ENCODE results near the gene LMAN1L.

LMAN1L gene

GRCh38 chr15:74812533-74812932 is at the start of gene LMAN1L:
Gene LMAN1L, plus strand, starts transcription at chr15:74812835. Its CDS starts 20 bp downstream, at chr15:74812855.
- no peak for DNase-seq

- DNase-seq = no peak
Measured at GRCh38 chr15:74763416-74763815, 49.2 kb upstream of the LMAN1L start.

- DNase-seq = no peak
Measured at GRCh38 chr15:74767167-74768098, 45.2 kb upstream of the LMAN1L start.

GRCh38 chr15:74768099-74768770 is 44.4 kb upstream of the LMAN1L start:
- DNase-seq = no peak

- peak; percentile 61 for DNase-seq
Measured at GRCh38 chr15:74768771-74769342, 43.8 kb upstream of the LMAN1L start.

GRCh38 chr15:74769463-74770025 is 43.1 kb upstream of the LMAN1L start:
- no peak for DNase-seq

GRCh38 chr15:74770211-74770903 is 42.3 kb upstream of the LMAN1L start:
- DNase-seq = no peak

GRCh38 chr15:74773329-74773728 is 39.3 kb upstream of the LMAN1L start:
- no peak for DNase-seq

GRCh38 chr15:74773731-74774252 is 38.8 kb upstream of the LMAN1L start:
- no peak for DNase-seq

GRCh38 chr15:74775132-74775562 is 37.5 kb upstream of the LMAN1L start:
- no peak for DNase-seq

- no peak for DNase-seq
Measured at GRCh38 chr15:74775894-74776293, 36.7 kb upstream of the LMAN1L start.

- DNase-seq = peak; percentile 50
Measured at GRCh38 chr15:74776821-74777768, 35.5 kb upstream of the LMAN1L start.

- DNase-seq = no peak
Measured at GRCh38 chr15:74777769-74778598, 34.7 kb upstream of the LMAN1L start.

GRCh38 chr15:74778599-74778970 is 34.0 kb upstream of the LMAN1L start:
- no peak for DNase-seq

GRCh38 chr15:74779162-74779648 is 33.4 kb upstream of the LMAN1L start:
- DNase-seq = no peak

- DNase-seq = no peak
Measured at GRCh38 chr15:74780523-74781430, 31.9 kb upstream of the LMAN1L start.

- DNase-seq = peak; percentile 72
Measured at GRCh38 chr15:74781431-74782258, 31.0 kb upstream of the LMAN1L start, which contains the start of gene CSK. Gene CSK, plus strand, starts transcription at chr15:74782080. Its CDS starts 16,218 bp downstream, at chr15:74798298.

Measured in activated CD4-positive, alpha-beta T cell treated with anti-CD3 and anti-CD28 coated beads, Interleukin-2, amount 50 U/mL, for 1 hour (primary cell).